DND-41 (cell line): ENCODE measurements around the gene CCNYL1.

Experiments
- ATAC-seq: fragments of 200-7000 bp; cut with Tn5 transposase; 3 replicates; pipeline ENCODE4 v1.9.1; 2021; ENCODE audit warnings: low read depth; ENCODE audit not compliant: insufficient read depth
- DNase-seq: peaks from one replicate; pipeline ENCODE4 v3.0.0-alpha.2; 2020
- H2AFZ ChIP-seq: 2 replicates; pipeline ENCODE4 v1.6.0; 2012; ENCODE audit warnings: low read depth, low read length
- H3K27ac ChIP-seq: 2 replicates; pipeline ENCODE4 v1.5.1; 2012; ENCODE audit warnings: low read length, inconsistent platforms
- H3K27me3 ChIP-seq: fragments of 200-600 bp; sonication (generic); 2 replicates; pipeline ENCODE4 v1.6.0; 2012; ENCODE audit warnings: low read length, mild to moderate bottlenecking, inconsistent platforms; ENCODE audit not compliant: insufficient read depth, poor library complexity
- H3K36me3 ChIP-seq: 2 replicates; pipeline ENCODE4 v1.5.1; 2012; ENCODE audit warnings: low read length, inconsistent platforms; ENCODE audit not compliant: insufficient read depth
- H3K4me1 ChIP-seq: 2 replicates; pipeline ENCODE4 v1.5.1; 2012; ENCODE audit warnings: mild to moderate bottlenecking, low read length; ENCODE audit not compliant: insufficient read depth
- H3K4me2 ChIP-seq: 2 replicates; pipeline ENCODE4 v1.6.0; 2012; ENCODE audit warnings: mild to moderate bottlenecking, moderate library complexity, low read length, inconsistent platforms; ENCODE audit not compliant: insufficient read depth
- H3K4me3 ChIP-seq, 2 experiments: fragments of 200-600 bp in 1 of 2; shearing (Covaris generic) in 1 of 2; 2 replicates each; pipeline ENCODE4 v1.5.1; 2012 to 2016; ENCODE audit warnings: inconsistent platforms in 2 of 2, low read length in 2 of 2, mild to moderate bottlenecking in 2 of 2, low read depth in 1 of 2, moderate library complexity in 1 of 2
- H3K79me2 ChIP-seq: 2 replicates; pipeline ENCODE4 v1.6.0; 2012; ENCODE audit warnings: low read length, inconsistent platforms; ENCODE audit not compliant: insufficient read depth
- H3K9ac ChIP-seq: 2 replicates; pipeline ENCODE4 v1.6.0; 2012; ENCODE audit warnings: low read depth, mild to moderate bottlenecking, inconsistent platforms, low read length, moderate library complexity
- H3K9me3 ChIP-seq: 2 replicates; pipeline ENCODE4 v1.5.1; 2012; ENCODE audit warnings: low read length, moderate library complexity, mild to moderate bottlenecking, inconsistent platforms; ENCODE audit not compliant: insufficient read depth, severe bottlenecking
- H4K20me1 ChIP-seq: 2 replicates; pipeline ENCODE4 v1.6.0; 2012; ENCODE audit warnings: low read length; ENCODE audit not compliant: insufficient read depth
- CTCF ChIP-seq: IDR thresholded peaks from 2 replicates; pipeline ENCODE4 v1.5.1; 2012; ENCODE audit warnings: borderline replicate concordance, low read length, moderate library complexity, mild to moderate bottlenecking; ENCODE audit not compliant: poor library complexity, severe bottlenecking; ENCODE audit errors: extremely low read depth
- EZH2 ChIP-seq: IDR thresholded peaks from 3 replicates; pipeline ENCODE4 v1.6.1; 2012; ENCODE audit warnings: borderline replicate concordance, low read depth, mild to moderate bottlenecking, moderate library complexity, low read length, inconsistent platforms; ENCODE audit not compliant: severe bottlenecking

Gene CCNYL1

GRCh38 chr2:207754498-207755383 lies 43.3 kb downstream of the CCNYL1 start:
- H3K4me3 ChIP-seq: no peak overlapping the region
- no peak for ATAC-seq

GRCh38 chr2:207758025-207758424 lies 46.6 kb downstream of the CCNYL1 start:
- no peak overlapping the region for H3K27ac ChIP-seq

More at GRCh38 chr2:207754498-207755383, 43.3 kb downstream of the CCNYL1 start:
- no peak overlapping the region for H3K27ac ChIP-seq
- no peak for TF ChIP-seq CTCF
- no peak for TF ChIP-seq EZH2
- H3K9me3 ChIP-seq: no peaks in the 10 kb centered on the region
- H2AFZ ChIP-seq: no peak overlapping the region
- no peak overlapping the region for H3K9ac ChIP-seq
- no peak overlapping the region for H3K4me2 ChIP-seq
- no peaks in the 10 kb centered on the region for H3K27me3 ChIP-seq
- no peaks in the 10 kb centered on the region for H3K4me1 ChIP-seq
- peaks cover 16% of the 10 kb centered on the region for H3K36me3 ChIP-seq
- no peak for DNase-seq
- H4K20me1 ChIP-seq: no peaks in the 10 kb centered on the region
- H3K79me2 ChIP-seq: no peaks in the 10 kb centered on the region

GRCh38 chr2:207759890-207760289 lies 48.5 kb downstream of the CCNYL1 start:
- H3K36me3 ChIP-seq: no peaks in the 10 kb centered on the region
- H3K79me2 ChIP-seq: no peaks in the 10 kb centered on the region
- no peaks in the 10 kb centered on the region for H3K4me1 ChIP-seq
- ATAC-seq: no peak
- no peak for DNase-seq
- H3K27ac ChIP-seq: no peak overlapping the region
- H3K27me3 ChIP-seq: no peaks in the 10 kb centered on the region
- no peaks in the 10 kb centered on the region for H3K9me3 ChIP-seq
- TF ChIP-seq EZH2 (no peak), CTCF (no peak)
- no peaks in the 10 kb centered on the region for H4K20me1 ChIP-seq
- no peak overlapping the region for H2AFZ ChIP-seq
- no peak overlapping the region for H3K9ac ChIP-seq
- H3K4me3 ChIP-seq: no peak overlapping the region
- H3K4me2 ChIP-seq: no peak overlapping the region

More at GRCh38 chr2:207758025-207758424, 46.6 kb downstream of the CCNYL1 start:
- no peaks in the 10 kb centered on the region for H3K27me3 ChIP-seq
- H3K9ac ChIP-seq: no peak overlapping the region
- no peak for ATAC-seq
- no peak for TF ChIP-seq CTCF
- no peak for TF ChIP-seq EZH2
- H3K9me3 ChIP-seq: no peaks in the 10 kb centered on the region
- H3K79me2 ChIP-seq: no peaks in the 10 kb centered on the region
- no peak overlapping the region for H3K4me3 ChIP-seq
- H3K36me3 ChIP-seq: peaks cover 4% of the 10 kb centered on the region; the same call in 1 of the 2 replicates
- H2AFZ ChIP-seq: no peak overlapping the region
- H3K4me2 ChIP-seq: no peak overlapping the region
- DNase-seq: no peak
- no peaks in the 10 kb centered on the region for H4K20me1 ChIP-seq
- no peaks in the 10 kb centered on the region for H3K4me1 ChIP-seq
